Renal pelvis (tissue), 4 donors: Measurements from ENCODE around the gene MAX. TPM values are rescaled to one million over a fixed set of nuclear protein-coding genes. Genes with fewer than 3 reads are reported as not detected.

ENCODE experiments used
- DNase-seq: peaks from one replicate; pipeline ENCODE4 v3.0.0-alpha.2; 2013
- polyA plus RNA-seq, 3 donors: library from polyadenylated mRNA; unstranded; fragments of 120-200 nt; gene quantifications; one replicate each; pipeline ENCODE4 v1.2.1, GENCODE V29; 2013; ENCODE audit not compliant: insufficient read length in 3 of 3

MAX gene
- polyA plus RNA-seq, 3 donors = 53.6 to 61.6 (median 58.5) TPM

GRCh38 chr14:65079201-65079600, 23.1 kb downstream of the MAX start:
- no peak for DNase-seq

GRCh38 chr14:65077318-65077717, 25.0 kb downstream of the MAX start:
- no peak for DNase-seq

- no peak for DNase-seq
These were observed 26.5 kb downstream of the MAX start for GRCh38 chr14:65075628-65076325.

GRCh38 chr14:65074449-65075150, 27.7 kb downstream of the MAX start:
- no peak for DNase-seq

GRCh38 chr14:65073605-65074201, 28.6 kb downstream of the MAX start:
- DNase-seq = no peak

GRCh38 chr14:65072937-65073336, 29.4 kb downstream of the MAX start:
- DNase-seq = no peak

- no peak for DNase-seq
These were observed 30.1 kb downstream of the MAX start for GRCh38 chr14:65072256-65072655.

GRCh38 chr14:65071544-65071943, 30.8 kb downstream of the MAX start:
- no peak for DNase-seq

- DNase-seq = no peak
These were observed 31.8 kb downstream of the MAX start for GRCh38 chr14:65070471-65070976.

- no peak for DNase-seq
These were observed 32.4 kb downstream of the MAX start for GRCh38 chr14:65069874-65070413.

- DNase-seq = no peak
These were observed 36.6 kb downstream of the MAX start for GRCh38 chr14:65065719-65066118.

GRCh38 chr14:65062096-65063075, 39.9 kb downstream of the MAX start:
- DNase-seq = no peak

GRCh38 chr14:65057695-65058094, 44.6 kb downstream of the MAX start:
- DNase-seq = no peak

GRCh38 chr14:65054471-65055085, 47.7 kb downstream of the MAX start:
- DNase-seq = no peak

- no peak for DNase-seq
These were observed 48.9 kb downstream of the MAX start for GRCh38 chr14:65053466-65053865.

- no peak for DNase-seq
These were observed 49.5 kb downstream of the MAX start for GRCh38 chr14:65052832-65053231.

GRCh38 chr14:65045709-65046108, 56.6 kb downstream of the MAX start:
- DNase-seq = no peak

- no peak for DNase-seq
These were observed 57.3 kb downstream of the MAX start for GRCh38 chr14:65045006-65045405.

- DNase-seq = no peak
These were observed 57.7 kb downstream of the MAX start for GRCh38 chr14:65044596-65044959.

- no peak for DNase-seq
These were observed 58.3 kb downstream of the MAX start for GRCh38 chr14:65043893-65044595.
